Epithelial cell of esophagus (primary cell): ENCODE data around the gene MBD1.
A peak's percentile ranks its signal among the peaks of the same experiment; 100 is the strongest.

Experiments used
- DNase-seq: peaks from one replicate; pipeline ENCODE4 v3.0.0; 2010; ENCODE audit warnings: low read depth
- H3K4me3 ChIP-seq: 2 replicates; pipeline ENCODE4 v1.5.1; 2011; ENCODE audit warnings: mild to moderate bottlenecking, low read length, control low read depth
- TF ChIP-seq, protein P1 (sequence below): IDR thresholded peaks from 2 replicates; pipeline ENCODE4 v1.5.1; 2011; ENCODE audit warnings: low read depth, mild to moderate bottlenecking, low read length, control low read depth, inconsistent platforms; ENCODE audit not compliant: insufficient read depth; ENCODE audit errors: missing control alignments

Gene MBD1

DNA sequence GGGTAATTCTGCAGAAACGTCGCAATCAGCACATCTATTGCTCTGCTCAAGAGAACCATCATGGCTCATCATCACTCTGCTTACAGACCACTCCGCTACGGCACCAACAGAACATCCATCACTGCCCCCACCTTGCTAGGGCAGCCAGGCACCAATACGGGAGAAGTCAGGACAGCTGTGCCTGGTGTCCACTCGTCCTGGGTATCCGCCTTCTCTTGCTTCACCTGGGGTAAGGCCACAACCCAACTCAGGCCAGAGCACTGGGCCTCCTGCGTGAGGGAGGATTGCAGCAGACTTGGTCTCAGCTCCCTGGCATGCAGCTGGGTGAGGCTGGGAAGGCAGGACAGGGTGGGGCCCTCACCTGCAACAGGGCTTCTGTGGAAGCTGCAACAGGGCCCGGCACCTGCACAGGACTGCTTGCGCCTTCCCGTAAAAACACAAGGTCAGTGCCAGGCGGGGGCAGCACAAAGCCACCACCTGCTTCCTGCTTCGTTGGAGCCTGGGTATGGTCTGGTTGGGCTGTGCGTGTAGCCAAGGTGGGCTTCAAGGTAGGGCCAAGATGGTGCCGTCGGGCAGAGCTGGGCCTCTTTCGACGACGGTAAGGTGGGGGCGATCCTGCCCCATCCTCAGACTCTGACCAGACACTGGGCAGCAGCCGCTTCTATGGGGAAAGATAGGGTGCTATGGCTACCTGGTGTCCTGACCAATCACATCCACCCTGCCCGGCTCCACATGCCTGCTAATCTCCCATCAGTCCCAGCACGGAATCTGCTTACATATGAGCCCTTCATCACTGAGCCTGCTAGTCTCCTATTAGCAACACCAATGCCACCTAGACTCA is 7.9 kb downstream of the MBD1 start:
- TF ChIP-seq, protein P1, sequence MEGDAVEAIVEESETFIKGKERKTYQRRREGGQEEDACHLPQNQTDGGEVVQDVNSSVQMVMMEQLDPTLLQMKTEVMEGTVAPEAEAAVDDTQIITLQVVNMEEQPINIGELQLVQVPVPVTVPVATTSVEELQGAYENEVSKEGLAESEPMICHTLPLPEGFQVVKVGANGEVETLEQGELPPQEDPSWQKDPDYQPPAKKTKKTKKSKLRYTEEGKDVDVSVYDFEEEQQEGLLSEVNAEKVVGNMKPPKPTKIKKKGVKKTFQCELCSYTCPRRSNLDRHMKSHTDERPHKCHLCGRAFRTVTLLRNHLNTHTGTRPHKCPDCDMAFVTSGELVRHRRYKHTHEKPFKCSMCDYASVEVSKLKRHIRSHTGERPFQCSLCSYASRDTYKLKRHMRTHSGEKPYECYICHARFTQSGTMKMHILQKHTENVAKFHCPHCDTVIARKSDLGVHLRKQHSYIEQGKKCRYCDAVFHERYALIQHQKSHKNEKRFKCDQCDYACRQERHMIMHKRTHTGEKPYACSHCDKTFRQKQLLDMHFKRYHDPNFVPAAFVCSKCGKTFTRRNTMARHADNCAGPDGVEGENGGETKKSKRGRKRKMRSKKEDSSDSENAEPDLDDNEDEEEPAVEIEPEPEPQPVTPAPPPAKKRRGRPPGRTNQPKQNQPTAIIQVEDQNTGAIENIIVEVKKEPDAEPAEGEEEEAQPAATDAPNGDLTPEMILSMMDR: no peak
- DNase-seq: peak; percentile 62
- no peak overlapping the region for H3K4me3 ChIP-seq

DNA sequence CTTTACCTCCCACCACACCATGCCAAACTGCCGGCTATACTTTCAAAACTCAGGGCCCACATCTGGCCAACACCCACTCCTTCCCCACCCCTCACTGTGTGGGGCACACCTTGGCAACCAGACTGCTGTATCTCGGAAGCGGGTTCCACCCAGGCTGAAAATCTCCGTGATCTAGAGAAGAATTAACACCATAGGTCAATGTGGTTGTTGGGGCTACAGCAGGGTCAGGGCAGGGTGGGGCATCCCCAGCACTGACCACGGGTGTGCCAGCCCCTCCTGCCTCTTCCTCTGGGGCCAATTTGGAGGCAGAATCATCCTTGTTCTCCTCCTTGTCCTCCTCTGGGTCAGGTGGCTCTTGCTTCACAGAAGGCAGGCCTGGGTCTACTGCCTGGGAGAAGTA is 8.8 kb downstream of the MBD1 start:
- no peak overlapping the region for H3K4me3 ChIP-seq
- DNase-seq: no peak
- TF ChIP-seq, protein P1: no peak

DNA sequence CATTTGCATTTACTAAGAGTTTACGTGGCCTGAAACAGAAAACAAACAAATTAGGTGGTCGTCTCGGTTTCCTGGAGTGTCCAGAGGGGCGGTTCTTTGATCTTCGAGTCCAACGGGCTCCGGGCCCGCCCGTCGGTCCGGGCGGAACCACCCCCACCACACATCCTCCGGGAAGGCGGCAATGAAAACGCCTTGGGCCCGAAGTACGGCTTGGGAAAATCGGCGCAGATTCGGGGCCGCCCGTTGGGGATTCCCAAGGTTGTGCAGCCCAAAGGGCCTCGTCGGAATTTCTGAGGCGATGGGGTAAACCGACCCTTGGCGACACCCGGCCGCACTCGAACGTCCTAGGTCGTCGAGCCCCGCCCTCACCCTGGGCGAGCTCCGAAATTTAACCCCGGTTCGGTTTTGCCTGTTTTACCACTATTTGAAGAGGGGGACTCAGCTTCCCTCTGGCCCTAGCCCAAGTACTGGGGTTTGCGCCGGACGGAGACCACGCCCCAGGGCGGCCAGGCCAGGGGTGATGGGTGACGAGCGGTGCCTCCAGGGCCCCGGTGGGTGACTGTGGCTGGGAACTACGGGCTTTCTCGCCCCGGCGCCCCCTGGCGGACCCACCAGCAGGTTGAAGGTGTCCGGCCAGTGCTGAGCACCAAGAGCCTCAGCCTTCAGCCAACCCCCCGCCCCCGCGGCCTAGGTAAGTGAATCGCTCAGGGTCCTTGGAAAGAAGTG is 13.1 kb downstream of the MBD1 start:
- TF ChIP-seq, protein P1: peak; percentile 69
- peak; percentile 67 for DNase-seq
- H3K4me3 ChIP-seq: peak overlapping the region; percentile 47

DNA sequence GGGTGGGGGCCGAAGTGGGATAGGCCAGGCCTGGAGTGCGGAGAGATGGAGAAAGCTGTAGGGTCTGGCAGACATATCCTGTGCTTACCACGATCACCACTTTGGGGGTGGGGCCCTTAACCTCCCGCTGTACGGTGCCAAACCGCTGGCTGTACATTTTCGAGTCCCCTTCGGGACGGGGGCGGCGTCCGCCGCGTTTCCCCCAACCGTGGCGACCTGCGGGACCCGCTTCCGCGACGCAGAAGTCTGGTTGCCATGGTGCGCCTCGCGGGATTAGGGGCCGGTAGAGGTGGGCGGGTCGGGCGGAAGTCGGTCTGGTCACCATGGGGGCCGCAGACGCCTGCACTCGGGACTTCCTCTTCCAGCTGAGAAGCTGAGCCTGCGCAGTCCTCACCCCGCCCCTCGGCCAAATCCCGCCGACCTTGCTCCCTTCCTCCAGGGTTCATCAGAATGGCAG is 15.0 kb downstream of the MBD1 start, which contains the start of gene CFAP53:
Gene CFAP53 (minus strand): TSS at position 248 of the 457 bp plus-strand sequence. CDS start 91 bp downstream, at position 157.
- peak within 1 kb of the TSS; percentile 67 for H3K4me3 ChIP-seq
- TF ChIP-seq, protein P1: no peak
- DNase-seq: peak; percentile 87

DNA sequence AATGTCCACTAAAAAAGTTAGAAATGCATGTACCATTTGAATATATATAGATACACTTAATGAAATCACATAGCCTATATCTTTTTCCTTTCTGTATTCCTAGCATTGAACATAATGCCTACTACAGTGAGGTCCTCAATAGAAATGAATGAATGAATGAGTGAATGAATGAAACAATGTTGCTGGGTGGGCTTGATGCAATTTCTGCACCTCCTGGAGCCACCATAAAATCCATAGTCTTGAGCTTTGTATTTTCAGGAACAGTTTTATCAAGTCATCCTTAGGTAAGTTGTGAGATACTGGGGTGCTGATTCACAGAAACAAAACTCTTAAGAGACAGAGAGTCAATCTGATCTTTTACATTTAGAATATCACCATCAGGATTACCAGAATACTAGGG is 18.3 kb downstream of the MBD1 start:
- DNase-seq: no peak
- TF ChIP-seq, protein P1: no peak
- H3K4me3 ChIP-seq: no peak overlapping the region

DNA sequence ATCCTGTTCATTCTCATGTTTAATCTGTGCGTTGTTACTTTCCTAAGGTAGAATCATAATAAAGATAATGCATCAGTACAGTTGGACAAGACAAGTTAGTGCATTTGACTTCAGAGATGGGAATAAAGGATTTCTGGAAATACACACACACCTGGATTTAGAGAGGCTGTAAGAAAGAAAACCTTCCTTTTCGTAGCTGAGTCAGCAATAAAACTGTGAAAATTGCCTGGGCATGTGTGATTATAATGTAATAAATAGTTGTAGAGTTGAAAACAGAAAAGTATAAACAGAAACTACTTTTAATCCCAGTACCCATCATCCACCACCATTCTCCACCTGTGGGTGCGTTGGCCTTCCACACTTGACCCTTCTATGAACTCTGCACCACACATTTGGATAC is 30.4 kb downstream of the MBD1 start:
- no peak for DNase-seq
- TF ChIP-seq, protein P1: no peak

More for the DNA sequence above, 30.4 kb downstream of the MBD1 start:
- no peak overlapping the region for H3K4me3 ChIP-seq
